ENCODE results near the gene TMEM151B. TPM values are rescaled to one million over a fixed set of nuclear protein-coding genes. Genes with fewer than 3 reads are reported as not detected.

TMEM151B gene
- total and polyA plus RNA-seq, 2 of the 13 experiments (the other 11 are each of a cell fraction or from before 2014, with no cell fraction given), result not detected

GRCh38 chr6:44223319-44224028 is 46.8 kb upstream of the TMEM151B start, which contains the start of gene SLC29A1 (continued):
- TF ChIP-seq ZNF407 (CRISPR knock-in tag; IDR thresholded peaks at IDR 0.05; ENCODE audit: not compliant biosample characterization) (no peak), ZNF280B (CRISPR knock-in tag; IDR thresholded peaks at IDR 0.05; ENCODE audit: borderline replicate concordance) (peak; percentile 65; the same call in 1 of the 2 replicates), KDM5B (CRISPR knock-in tag; IDR thresholded peaks at IDR 0.05; ENCODE audit: borderline replicate concordance) (peak; percentile 87; the same call in 1 of the 2 replicates), CSRNP1 (CRISPR knock-in tag; IDR thresholded peaks at IDR 0.05) (peak; percentile 63), BRF2 (CRISPR knock-in tag; IDR thresholded peaks at IDR 0.05) (0 out of 2 replicates have a peak, but pooled peaks have one; percentile 64), TAF15 (IDR thresholded peaks at IDR 0.05; ENCODE audit: low read depth, low read length, poor library complexity, severe bottlenecking) (no peak), HNF4G (IDR thresholded peaks at IDR 0.05; ENCODE audit: borderline replicate concordance, low read depth, low read length) (no peak; the same call in 1 of the 2 replicates), HNF4G (CRISPR knock-in tag; IDR thresholded peaks at IDR 0.05; ENCODE audit: borderline replicate concordance, low read depth) (no peak), ZNF713 (CRISPR knock-in tag; IDR thresholded peaks at IDR 0.05) (no peak), NBN (conservative IDR thresholded peaks at IDR 0.05) (no peak), RFX1 (IDR thresholded peaks at IDR 0.05) (no peak), TFE3 (CRISPR knock-in tag; IDR thresholded peaks at IDR 0.05) (no peak)

All from HepG2 (cell line).